SHP77 treated with DMSO at 0.1 percent for 48 hours (cell line): ENCODE results near the gene GNB5.
"Not testable (repeated sequence)": the region's sequence is repeated elsewhere in the genome, so short reads cannot be mapped to it uniquely, and the experiment has no call there.

Experiments used
- DNase-seq: peaks from one replicate; lab custom pipeline; 2025; lab: John Stamatoyannopoulos, UW

GNB5 gene

DNA sequence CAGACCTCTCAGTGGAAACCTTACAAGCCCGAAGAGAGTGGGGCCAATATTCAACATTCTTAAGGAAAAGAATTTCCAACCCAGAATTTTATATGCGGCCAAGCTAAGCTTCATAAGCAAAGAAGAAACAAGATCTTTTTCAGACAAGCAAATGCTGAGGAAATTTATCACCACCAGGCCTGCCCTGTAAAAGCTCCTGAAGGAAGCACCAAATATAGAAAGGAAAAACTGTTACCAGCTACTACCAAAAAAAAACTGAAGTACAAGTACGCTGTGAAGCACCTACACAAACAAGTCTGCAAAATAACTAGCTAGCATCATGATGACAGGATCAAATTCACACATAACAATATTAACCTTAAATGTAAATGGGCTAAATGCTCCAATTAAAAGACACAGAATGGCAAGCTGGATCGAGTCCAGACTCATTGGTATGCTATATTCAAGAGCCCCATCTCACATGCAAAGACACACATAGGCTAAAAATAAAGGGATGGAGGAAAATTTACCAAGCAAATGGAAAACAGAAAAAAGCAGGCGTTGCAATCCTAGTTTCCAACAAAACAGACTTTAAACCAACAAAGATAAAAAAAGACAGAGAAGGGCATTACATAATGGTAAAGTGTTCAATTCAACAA lies 25.6 kb downstream of the GNB5 start:
- not testable (repeated sequence) for DNase-seq

DNA sequence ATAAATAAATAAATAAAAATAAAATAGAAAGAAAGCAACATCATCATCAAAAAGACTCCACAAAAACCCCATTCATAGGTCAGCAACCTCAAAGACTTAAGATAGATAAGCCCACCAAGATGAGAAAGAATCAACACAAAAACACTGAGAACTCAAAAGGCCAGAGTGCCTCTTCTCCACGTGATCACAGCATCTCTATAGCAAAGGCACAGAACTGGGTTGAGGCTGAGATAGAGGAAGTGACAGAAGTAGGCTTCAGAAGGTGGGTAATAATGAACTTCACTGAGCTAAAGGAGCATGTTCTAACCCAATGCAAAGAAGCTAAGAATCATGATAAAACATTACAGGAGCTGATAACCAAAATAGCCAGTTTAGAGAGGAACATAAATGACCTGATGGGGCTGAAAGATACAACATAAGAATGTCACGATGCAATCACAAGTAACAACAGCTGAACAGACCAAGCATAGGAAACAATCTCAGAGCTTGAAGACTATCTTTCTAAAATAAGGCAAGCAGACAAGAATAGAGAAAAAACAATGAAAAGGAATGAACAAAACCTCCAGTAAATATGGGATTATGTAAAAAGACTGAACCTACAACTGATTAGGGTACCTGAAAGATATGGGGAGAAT lies 26.4 kb downstream of the GNB5 start:
- DNase-seq: no peak

DNA sequence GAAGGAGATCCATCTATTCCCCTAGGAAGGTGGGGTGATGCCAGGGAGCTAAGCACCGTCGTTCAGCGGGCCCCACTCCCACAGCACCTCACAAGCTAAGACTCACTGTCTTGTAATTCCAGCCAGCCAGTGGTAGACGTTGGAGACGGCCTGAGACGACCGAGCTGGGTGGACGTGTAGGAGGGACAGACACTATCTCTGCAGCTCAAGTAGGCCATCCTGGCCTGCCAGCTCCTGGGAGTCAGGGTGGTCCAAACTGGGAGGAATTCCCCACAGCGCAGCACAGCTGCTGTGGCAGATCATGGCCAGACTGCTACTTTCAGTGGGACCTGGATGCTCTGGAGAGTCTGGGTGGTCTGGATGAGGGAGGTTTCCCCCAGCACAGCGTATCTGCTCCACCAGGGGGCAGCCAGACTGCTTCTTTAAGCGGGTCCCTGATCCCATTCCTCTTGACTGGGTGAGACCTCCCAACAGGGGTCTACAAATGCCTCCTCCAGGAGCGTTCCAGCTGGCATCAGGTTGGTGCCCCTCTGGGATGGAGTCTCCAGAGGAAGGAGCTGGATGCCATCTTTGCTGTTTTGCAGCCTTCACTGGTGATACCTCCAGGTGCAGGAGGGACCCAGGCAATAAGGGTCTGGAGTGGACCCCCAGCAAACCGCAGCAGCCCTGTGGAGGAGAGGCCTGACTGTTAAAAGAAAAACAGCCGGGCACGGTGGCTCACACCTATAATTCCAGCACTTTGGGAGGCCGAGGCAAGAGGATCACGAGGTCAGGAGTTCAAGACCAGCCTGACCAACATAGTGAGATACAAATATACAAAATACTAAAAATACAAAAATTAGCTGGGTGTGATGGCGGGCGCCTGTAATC lies 27.6 kb downstream of the GNB5 start:
- DNase-seq: no peak

DNA sequence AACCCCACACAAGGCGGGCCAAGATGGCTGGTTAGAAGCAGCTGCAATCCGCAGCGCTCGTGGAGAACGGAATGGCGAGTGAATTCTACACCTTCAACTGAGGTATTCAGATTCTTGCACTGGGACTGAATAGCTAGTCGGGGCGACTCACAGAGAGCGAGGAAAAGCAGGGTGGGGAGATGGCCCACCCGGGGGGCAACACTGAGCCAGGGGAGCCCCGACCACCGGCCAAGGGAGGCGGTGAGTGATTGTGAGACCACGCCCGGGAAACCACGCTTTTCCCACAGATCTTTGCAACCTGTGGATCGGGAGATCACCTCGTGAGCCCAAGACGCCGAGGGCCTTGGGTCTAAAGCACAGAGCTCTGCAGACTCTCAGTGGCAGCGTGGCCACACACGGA lies 28.3 kb downstream of the GNB5 start:
- no peak for DNase-seq

DNA sequence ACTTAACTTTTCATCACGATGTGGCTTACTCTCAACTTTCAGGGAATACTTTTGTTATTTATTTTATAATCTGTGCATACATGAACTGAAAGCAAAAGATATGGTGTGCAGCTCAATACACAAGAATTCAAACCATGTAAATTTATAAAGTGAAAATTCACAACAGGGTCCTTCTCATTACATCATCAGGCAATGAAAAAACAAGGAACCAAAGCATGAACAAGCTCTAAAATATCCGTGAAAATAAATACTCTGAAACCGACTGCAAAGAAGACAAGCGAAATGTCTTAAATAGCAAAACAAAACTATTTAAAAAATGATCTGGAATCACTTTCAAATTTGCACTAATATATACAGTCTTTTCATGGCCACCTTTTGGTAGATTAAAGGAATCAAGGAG lies 28.9 kb downstream of the GNB5 start:
- no peak for DNase-seq

DNA sequence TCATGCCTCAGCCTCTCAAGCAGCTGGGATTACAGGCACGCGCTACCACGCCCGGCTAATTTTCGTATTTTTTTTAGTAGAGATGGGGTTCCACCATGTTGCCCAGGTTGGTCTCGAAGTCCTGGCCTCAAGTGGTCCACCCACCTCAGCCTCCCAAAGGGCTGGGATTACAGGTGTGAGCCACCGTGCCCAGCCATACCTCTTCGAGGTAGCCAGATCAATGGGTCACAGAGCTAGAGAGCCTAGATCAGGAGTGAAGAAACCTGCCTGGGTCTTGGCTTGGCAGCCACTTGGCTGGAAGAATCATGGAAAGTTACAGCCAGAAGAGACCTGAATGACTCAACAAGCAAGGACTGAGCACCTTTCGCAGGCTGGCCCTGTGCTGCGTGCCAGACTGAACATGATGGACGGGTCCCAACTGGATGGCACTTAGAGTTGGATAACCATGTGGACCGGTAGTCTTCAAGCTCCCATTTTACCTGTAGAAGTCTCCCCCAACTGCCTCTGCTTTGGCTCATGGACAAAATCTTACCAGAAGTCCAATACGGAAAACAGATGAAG lies 29.7 kb downstream of the GNB5 start:
- no peak for DNase-seq

DNA sequence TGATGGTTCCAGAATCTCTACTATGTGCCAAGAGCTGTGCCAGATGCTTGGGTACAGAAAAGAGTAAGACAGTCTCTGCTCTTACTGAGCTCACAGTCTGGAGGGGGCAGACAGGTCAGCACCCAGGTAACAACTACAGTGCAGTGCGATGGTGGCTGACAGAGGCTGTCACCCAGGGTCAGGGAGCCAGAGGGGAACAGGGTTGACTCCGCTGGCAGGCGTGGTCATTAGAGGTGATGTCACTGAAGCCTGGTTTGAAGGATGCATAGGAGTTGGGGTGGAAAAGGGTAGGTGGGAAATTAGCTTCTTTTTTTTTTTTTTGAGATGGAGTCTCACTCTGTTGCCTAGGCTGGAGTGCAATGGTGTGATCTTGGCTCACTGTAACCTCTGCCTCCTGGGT lies 31.5 kb downstream of the GNB5 start:
- no peak for DNase-seq

DNA sequence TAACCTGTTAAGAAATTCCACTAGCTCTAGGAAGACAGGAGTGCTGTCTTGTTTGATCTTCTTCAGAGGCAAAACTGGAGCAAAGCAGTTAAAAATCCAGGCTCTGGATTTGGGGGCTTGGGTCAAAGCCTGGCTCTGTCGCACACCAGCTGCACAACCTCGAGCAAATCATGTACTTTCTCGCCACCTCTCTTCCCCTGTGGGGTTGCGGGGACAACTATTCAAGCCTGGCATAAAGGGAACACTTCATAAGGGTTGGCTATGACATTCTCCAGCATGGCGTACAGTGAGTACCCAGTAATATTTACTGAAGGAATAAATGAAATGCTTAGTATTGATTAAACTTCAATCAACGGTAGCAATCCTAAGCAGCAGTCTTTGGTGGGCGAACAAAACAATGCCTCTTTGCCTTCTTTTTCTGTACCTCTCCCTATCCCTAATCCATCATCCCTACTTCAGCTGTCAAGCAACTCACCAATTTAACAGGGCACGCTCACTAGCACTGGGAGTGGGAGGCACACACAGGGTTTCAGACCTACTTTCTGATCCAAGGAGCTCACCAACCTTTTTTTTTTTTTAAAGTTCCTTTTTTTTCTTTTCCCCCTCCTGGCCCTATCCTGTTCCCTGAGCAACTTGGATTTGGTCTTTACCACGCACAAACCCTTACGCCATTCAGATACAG lies 33.0 kb downstream of the GNB5 start:
- no peak for DNase-seq

DNA sequence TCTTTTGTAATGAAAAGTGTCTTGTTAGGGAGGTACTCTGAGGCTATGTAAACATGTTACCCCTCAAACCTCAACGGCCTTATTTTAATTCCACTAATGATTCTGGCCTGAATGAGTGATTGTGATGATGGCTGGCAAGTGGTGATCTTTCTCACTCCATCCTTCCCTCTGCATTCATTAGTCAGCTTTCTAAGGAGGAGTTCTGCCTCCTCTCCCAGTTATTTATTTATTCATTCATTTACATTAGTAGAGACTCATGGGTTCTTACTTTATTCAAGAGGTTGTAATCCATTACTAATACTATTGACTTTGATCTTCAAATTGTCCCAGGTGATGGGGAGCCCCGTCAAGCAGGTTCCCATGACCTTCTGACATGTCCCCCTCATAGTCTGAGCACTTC lies 35.3 kb downstream of the GNB5 start:
- DNase-seq: no peak

DNA sequence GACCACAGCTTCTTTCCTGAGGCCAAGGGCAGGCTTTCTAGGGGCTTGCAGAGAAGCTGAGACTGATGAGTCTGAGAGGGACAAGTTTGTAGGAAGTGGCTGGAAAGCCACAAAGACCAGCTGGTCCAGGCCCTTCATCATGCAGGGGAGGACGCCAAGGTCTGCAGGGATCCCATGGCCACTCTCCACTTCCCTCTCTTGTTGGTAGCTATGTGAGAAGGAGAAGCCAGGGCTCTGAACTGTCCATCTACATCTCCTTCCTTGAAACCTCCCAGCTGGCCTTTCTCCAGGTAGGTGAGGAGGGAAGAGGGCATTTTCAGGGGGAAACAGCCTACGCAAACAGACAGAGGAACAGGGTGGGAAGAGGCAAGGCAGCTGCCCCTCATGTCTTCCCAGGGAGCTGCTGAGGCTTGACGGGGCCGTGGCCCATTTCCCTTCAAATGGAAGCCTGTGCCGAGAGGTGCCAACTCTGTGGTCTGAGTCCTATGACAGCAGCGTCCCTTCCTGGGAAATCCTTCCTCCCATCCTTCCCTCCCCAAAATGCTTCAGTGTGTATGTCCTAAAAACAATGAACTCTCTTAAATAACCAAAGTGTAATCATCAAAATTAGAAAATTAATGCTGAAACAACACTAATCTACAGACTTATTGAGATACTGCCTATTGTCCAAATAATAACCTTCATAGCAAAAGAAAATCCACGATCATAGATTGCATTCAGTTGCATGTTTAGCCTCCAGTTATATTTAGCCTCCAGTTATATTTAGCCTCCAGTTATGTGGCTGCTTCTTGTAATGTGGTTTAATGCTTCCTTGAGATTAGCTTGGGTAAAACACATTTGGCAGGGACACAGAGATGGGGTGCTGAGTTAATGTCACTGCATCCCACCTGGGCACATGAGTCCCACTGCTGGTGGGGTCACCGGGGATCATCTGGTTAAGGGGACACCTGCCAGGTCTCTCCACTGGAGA lies 36.0 kb downstream of the GNB5 start:
- DNase-seq: no peak

DNA sequence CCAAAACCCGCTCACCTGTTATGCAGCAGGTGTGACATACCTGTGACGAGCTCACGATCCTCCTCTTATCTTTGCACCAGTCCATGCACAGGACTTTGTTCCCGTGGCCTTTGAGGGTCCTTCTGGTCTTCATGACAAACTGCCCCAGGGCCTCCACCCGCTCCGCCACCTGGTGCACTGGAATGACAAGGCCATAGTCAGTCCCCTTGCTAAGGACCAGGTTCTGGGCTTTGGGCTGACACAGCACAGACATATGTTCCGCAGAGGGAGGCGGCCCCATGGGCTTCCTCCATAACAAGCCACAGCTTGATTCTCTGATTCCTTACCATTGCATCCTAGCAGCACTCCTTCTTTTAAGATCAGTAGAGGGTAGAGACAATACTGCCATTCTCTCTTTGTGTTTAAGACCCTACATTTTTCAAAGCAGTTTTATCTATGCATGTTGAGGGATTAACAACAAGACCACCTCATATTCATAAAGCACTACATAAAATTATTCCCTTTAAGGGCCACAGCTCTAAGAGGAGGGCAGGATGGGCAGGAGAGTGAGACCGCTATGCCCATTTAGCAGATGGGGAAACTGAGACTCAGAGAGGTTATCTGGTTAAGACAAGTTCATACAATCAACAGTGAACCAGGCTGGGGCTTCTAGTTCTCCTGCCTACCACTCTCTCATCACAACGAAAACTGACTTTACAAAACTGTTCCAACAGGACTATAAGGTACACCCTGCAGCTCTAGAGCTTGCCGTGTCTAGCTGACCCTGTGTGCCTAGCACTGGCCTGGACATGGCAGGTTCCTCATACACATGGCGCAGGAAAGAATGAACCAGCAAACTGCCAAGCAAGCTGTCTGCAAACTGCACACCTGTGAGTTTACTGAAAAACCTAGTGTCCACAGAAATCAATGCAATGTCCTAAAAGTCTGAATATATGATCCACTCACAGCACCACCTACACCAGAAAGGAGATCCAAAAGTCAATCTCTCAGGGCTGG lies 37.0 kb downstream of the GNB5 start:
- DNase-seq: no peak

DNA sequence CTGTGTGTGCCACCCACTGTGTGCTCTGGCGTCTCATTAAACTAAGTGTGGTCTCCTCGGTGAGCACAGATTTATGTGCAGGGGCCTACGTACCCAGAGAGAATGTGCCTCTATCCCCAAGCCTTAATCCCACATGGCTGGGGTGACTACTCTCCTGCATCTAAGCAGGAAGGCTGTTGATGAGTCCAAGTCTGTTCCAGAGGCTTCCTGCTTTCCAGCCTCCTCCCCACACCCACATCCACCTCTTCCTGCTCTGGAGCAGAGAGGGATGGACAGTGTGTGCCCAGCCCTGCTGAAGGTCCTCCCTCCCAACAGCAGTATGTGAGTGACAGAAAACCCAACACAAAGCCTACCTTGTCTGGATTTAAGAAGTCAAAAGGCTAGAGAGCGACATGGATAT lies 39.8 kb downstream of the GNB5 start:
- DNase-seq: no peak

DNA sequence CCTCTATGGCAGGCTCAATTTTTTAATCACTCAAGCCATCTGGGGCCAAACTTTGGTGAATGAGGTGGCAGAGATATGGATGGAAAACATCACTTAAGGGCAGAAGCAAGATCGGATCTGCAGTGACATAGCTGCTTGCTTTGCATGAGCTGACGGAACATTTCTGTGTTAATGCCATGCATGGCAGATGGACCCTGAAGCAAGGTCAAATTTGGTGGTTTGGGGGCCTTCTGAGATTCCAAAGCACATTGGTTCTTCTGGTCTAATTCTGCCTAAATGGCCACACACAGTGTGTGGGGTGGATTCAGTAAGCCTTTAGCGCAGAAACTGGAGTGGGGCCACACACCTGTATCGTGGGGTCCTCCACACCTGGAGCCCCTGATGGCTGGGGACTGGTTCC lies 40.3 kb downstream of the GNB5 start:
- no peak for DNase-seq

DNA sequence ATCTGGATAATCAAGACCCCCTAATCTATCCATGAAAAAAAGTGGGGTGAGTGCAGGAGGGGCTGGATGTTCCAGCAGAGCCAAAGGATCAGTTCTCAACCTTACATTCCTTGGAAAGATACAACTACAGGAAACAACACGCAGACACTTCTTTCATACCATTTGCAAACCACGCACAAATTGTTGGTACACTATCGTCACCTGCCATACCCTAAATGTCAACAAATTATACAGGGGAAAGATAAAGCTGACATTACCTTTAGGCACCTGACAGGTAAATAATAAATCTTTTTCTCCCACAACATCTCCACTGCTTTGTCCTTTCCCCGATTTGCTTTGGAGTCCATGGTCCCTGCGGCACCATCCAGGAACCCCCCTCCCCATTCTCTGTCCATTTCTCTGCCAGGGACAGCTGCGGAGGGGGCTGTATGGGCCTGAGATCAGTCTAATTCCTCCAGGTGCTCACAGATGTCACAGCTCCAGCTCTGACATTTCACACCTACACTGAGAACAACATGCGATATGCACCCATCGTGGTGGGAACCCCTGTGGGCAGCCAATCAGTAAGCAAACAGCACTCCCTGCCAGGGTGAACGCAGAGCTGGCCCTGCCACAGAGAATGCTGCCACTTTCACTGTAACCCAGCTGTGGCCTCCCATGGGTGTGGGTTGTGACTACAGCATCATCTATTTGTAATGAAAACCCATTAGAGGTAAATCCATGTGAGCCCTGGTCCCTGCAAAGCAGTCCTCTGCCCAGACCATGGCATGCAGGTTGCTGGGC lies 41.0 kb downstream of the GNB5 start:
- no peak for DNase-seq

DNA sequence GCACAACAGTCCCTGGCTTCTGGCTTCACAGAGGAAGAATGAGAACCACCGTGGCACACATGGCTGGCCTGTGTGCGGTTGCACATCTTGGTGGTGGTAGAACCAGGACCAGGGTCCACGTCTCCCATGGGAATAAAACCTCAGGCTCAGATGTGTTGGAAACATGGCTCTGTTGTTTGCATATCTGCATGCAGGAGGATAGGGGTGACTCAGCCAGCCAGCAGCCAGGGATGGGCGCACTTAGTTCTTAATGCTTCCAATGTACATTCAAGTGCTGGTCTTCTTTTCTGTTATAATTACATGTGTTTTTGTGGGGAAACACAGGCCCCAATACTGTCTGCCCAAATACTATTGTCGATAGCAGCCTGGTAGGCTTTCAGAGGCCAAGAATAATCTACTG lies 42.8 kb downstream of the GNB5 start:
- no peak for DNase-seq

DNA sequence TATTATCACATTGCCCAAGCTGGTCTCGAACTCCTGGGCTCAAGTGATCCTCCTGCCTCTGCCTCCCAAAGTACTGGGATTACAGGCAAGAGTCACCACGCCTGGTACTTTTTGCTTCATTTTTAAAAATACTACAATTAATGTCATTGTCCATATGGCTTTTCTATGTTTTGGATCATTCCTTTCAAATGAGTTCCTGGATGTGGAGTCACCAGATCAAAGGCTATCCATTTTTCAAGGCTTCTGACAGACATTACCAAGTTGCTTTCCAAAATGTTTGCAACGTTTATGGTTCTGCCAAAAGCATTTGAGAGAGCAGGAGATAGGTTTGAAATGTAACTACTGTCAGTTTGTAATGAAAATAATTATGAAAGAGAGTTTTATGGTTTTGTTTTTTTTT lies 44.4 kb downstream of the GNB5 start:
- DNase-seq: no peak

DNA sequence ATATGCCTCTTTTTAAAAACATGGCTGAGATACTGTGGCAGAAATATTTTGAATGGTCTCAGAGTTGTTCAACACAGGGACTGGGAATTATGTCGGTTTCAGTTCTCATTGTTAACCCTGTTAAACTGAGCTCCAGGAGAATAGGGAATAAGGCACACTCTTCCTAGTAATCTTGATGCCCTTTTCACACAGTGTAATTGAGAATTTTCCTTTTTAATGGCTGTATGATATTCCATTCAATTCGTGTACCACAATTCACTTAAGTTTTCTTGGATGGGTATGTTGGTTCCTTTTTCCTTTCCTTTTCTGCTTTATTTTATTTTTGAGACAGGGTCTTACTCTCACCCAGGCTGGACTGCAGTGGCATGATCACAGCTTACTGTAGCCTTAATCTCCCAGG lies 44.9 kb downstream of the GNB5 start:
- DNase-seq: no peak

DNA sequence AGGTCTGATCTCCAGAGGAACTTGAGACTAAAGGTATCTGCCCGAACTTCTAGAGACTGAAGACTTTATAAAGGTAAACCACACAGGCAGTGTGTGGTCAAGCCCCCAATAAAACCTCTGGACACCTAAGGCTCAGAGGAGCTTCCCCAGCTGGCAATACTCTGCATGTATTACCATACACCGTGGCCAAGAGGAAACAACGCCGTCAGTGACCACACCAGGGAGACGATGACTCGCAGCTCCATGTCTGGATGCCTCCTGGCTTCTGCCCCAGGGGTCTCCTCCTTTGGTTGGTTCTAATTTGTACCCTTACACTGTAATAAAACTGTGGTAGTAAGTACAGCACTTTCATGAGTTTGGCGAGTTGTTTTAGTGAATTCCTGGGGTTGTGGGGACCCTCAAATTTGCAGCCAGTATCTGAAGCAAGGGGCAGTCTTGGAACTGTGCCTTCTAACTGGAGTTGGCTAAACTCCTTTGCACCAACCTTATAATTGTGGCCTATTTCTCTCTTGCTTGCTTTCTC lies 46.5 kb downstream of the GNB5 start:
- no peak for DNase-seq

DNA sequence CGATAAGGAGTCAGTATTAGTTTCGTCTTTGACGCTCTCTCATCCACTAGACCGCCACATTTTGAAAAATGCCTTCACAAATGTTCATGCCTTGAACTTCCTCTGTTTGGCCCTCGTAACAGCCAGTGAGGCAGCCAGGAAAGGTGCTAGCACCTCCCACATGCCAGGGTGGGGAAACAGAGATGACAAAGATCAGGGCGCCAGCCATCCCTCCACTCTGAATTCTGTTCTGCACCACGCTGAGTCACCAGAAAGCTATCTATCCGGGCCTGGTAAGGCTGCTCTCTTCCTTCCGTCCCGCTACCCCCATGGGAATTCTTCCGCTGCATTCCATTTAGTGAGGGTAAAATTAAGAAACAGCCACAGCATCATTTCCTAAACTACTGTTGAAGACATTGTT lies 47.3 kb downstream of the GNB5 start:
- no peak for DNase-seq
